ENCODE data around the gene SUPT20HL2. TPM values are rescaled to one million over a fixed set of nuclear protein-coding genes. Genes with fewer than 3 reads are reported as not detected.
"Not testable (repeated sequence)": the region's sequence is repeated elsewhere in the genome, so short reads cannot be mapped to it uniquely, and the experiment has no call there.

SUPT20HL2 gene
- total RNA-seq, result not detected
- polyA plus RNA-seq, result not detected
- long read RNA-seq, donor 1, result 0 reads
- long read RNA-seq, donor 2, result 0 reads

DNA sequence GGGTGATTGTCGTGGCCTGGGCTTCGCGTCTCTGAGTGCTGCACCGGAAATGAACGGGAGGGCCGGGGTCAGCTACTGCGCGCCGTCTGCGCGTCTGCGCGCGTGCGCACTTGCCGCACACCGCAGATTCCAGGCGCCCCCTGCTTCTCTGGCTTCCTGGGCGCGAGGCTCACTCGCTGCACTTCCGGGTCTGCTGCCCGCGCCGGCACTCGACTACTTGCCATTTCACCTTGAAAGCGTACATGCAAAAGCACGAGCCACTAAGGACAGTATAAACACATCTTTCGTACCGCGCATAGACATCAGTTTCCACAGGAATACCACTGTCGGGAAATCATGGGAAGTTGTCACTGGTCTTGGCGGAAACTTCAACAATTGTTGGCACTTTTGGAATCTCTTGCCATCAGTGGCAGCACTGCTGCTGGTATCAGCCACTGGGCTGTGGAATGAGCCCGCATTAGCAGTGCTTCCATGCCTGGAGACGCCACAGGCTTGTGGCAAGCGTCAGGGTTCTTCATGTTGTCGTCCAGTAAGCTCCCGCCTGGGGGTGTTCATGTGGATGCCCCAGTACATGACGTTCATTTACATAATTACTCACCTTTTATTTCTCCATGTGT is at the start of gene SUPT20HL2:
SUPT20HL2 (minus strand) TSS at position 51 of the 617 bp plus-strand sequence. CDS start 754 bp downstream, outside the sequence.
- H3K9me3 ChIP-seq, result no peaks in the 10 kb centered on the region
- H3K36me3 ChIP-seq (ENCODE audit: insufficient read depth in 1 of 2, low read depth in 1 of 2), result no peaks in the 10 kb centered on the region
- peaks cover 0 to 22% (median 0%) of the 10 kb centered on the region in 3 donors for H3K27me3 ChIP-seq (ENCODE audit: insufficient read depth in 3 of 3, low read length in 2 of 3)
- no peak within 1 kb of the TSS for H3K27ac ChIP-seq
- 83 to 97% (median 97%) methylated on average over 39 of the region's 39 CpGs for WGBS, 3 donors
- no peaks in the 10 kb centered on the region for H3K4me1 ChIP-seq
- TF ChIP-seq CTCF (IDR thresholded peaks at IDR 0.05), result no peak
- no peak within 1 kb of the TSS for H3K4me3 ChIP-seq
- DNase-seq, result no peak
- intact Hi-C loops (cut with DNase I), result no loop called here
- no peak for ATAC-seq

- H3K4me3 ChIP-seq; H3K9me3 ChIP-seq; H3K27me3 ChIP-seq (ENCODE audit: insufficient read depth in 3 of 3, low read length in 2 of 3); intact Hi-C loops (cut with DNase I); H3K36me3 ChIP-seq (ENCODE audit: insufficient read depth in 1 of 2, low read depth in 1 of 2); DNase-seq; ATAC-seq; H3K4me1 ChIP-seq; H3K27ac ChIP-seq: not testable (repeated sequence)
- WGBS, 3 donors, result 88 to 97% (median 95%) methylated on average over 21 to 37 of the region's 41 CpGs
Measured at GRCh38 chrX:24362089-24362745, 48.3 kb upstream of the SUPT20HL2 start.

- H3K36me3 ChIP-seq (ENCODE audit: insufficient read depth in 1 of 2, low read depth in 1 of 2), result no peaks in the 10 kb centered on the region
- WGBS, 3 donors, result 78 to 94% (median 82%) methylated on average over 3 of the region's 3 CpGs
- no peak for TF ChIP-seq CTCF (IDR thresholded peaks at IDR 0.05)
- H3K27ac ChIP-seq, result no peak within 1 kb of the TSS
- H3K4me1 ChIP-seq, result no peaks in the 10 kb centered on the region
- ATAC-seq (no peak), DNase-seq (no peak)
- H3K9me3 ChIP-seq, result no peaks in the 10 kb centered on the region
- peaks cover 0 to 7% (median 0%) of the 10 kb centered on the region in 3 donors for H3K27me3 ChIP-seq (ENCODE audit: insufficient read depth in 3 of 3, low read length in 2 of 3)
- H3K4me3 ChIP-seq, result no peak within 1 kb of the TSS
- intact Hi-C loops (cut with DNase I), result no loop called here
Measured at GRCh38 chrX:24360272-24360671, 46.4 kb upstream of the SUPT20HL2 start, which contains the start of gene SUPT20HL1. TSS of gene SUPT20HL1 (plus strand) at chrX:24360639. CDS start at chrX:24362761, 2,122 bp downstream.

- H3K4me3 ChIP-seq, result no peak overlapping the region
- H3K27ac ChIP-seq, result no peak overlapping the region
- no peaks in the 10 kb centered on the region for H3K4me1 ChIP-seq
- no peak for DNase-seq
- intact Hi-C loops (cut with DNase I), result no loop called here
- no peak for TF ChIP-seq CTCF (IDR thresholded peaks at IDR 0.05)
- peaks cover 0 to 11% (median 0%) of the 10 kb centered on the region in 3 donors for H3K27me3 ChIP-seq (ENCODE audit: insufficient read depth in 3 of 3, low read length in 2 of 3)
- no peaks in the 10 kb centered on the region for H3K36me3 ChIP-seq (ENCODE audit: insufficient read depth in 1 of 2, low read depth in 1 of 2)
- H3K9me3 ChIP-seq, result no peaks in the 10 kb centered on the region
- ATAC-seq, result no peak
Measured at GRCh38 chrX:24357106-24357505, 43.2 kb upstream of the SUPT20HL2 start.

DNA sequence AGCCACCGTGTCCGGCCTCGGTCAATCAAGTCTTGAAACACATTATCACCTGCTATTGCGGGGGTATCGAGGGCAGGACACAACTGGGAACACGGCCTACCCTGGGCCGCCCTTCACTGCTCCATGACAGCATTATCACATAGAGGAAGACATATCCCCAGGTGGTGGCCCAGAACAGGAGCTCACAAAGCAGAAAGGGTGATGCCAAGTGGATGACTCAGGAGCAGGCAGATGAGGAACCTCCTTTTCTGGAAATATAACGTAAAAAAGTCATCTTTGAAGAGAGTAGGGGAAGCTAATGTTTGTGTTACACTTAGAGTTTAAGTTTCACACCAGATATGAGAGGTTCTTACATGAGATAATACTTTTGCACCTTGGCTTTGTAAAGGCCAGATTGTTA is 41.2 kb upstream of the SUPT20HL2 start:
- 87 to 94% (median 89%) methylated on average over 8 of the region's 8 CpGs for WGBS, 3 donors
- ATAC-seq, result no peak

More for the DNA sequence above, 41.2 kb upstream of the SUPT20HL2 start:
- Histone ChIP-seq H3K4me1 (no peaks in the 10 kb centered on the region), H3K9me3 (no peaks in the 10 kb centered on the region), H3K36me3 (ENCODE audit: insufficient read depth in 1 of 2, low read depth in 1 of 2) (no peaks in the 10 kb centered on the region), H3K4me3 (no peak overlapping the region), H3K27me3 (ENCODE audit: insufficient read depth in 3 of 3, low read length in 2 of 3) (peaks cover 0 to 4% (median 0%) of the 10 kb centered on the region in 3 donors), H3K27ac (no peak overlapping the region)
- intact Hi-C loops (cut with DNase I), result no loop called here
- no peak for TF ChIP-seq CTCF (IDR thresholded peaks at IDR 0.05)
- DNase-seq, result no peak
